HL-60 (cell line): Measurements from ENCODE around the gene UTP14C.
"Not testable (repeated sequence)": the region's sequence is repeated elsewhere in the genome, so short reads cannot be mapped to it uniquely, and the experiment has no call there.

ENCODE experiments used
- SPI1 ChIP-seq: IDR thresholded peaks from 2 replicates; pipeline ENCODE4 v1.6.1; 2012; ENCODE audit warnings: low read depth, mild to moderate bottlenecking, borderline replicate concordance
- TF ChIP-seq, protein P1 (sequence below): IDR thresholded peaks from one replicate; pipeline ENCODE4 v1.5.1; 2011; ENCODE audit warnings: low read length, control low read depth, inconsistent platforms; ENCODE audit not compliant: insufficient read depth

DNA sequence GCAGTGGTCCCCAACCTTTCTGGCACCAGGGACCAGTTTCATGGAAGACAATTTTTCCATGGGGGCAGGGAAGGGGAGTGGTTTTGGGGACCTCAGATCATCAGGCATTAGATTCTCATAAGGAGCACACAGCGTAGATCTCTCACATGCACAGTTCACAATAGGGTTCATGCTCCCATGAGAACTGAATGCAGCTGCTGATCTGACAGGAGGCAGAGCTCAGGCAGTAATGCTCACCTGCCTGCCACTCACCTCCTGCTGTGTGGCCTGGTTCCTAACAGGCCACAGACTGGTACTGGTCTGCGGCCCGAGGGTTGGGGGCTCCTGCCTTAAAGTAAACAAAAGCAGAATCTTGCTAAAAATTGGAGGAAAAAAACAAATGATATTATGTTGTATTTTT, 36.6 kb downstream of the UTP14C start:
- TF ChIP-seq, protein P1, sequence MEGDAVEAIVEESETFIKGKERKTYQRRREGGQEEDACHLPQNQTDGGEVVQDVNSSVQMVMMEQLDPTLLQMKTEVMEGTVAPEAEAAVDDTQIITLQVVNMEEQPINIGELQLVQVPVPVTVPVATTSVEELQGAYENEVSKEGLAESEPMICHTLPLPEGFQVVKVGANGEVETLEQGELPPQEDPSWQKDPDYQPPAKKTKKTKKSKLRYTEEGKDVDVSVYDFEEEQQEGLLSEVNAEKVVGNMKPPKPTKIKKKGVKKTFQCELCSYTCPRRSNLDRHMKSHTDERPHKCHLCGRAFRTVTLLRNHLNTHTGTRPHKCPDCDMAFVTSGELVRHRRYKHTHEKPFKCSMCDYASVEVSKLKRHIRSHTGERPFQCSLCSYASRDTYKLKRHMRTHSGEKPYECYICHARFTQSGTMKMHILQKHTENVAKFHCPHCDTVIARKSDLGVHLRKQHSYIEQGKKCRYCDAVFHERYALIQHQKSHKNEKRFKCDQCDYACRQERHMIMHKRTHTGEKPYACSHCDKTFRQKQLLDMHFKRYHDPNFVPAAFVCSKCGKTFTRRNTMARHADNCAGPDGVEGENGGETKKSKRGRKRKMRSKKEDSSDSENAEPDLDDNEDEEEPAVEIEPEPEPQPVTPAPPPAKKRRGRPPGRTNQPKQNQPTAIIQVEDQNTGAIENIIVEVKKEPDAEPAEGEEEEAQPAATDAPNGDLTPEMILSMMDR = not testable (repeated sequence)
- not testable (repeated sequence) for TF ChIP-seq SPI1
